Keratinocyte (primary cell): Measurements from ENCODE around the gene FGGY. TPM values are rescaled to one million over a fixed set of nuclear protein-coding genes. Genes with fewer than 3 reads are reported as not detected.
"Not testable (repeated sequence)": the region's sequence is repeated elsewhere in the genome, so short reads cannot be mapped to it uniquely, and the experiment has no call there.

Experiments
- DNase-seq: peaks from one replicate; pipeline ENCODE4 v3.0.0-alpha.2; 2011; ENCODE audit warnings: low read depth, missing footprints, low spot score
- FAIRE-seq: peaks from 2 replicates; lab custom pipeline; 2011; peaks lifted over from hg19 to GRCh38; lab: Jason Lieb, UNC
- H2AFZ ChIP-seq: 2 replicates; pipeline ENCODE4 v1.6.0; 2012; ENCODE audit warnings: low read length, control low read depth, inconsistent platforms; ENCODE audit not compliant: control insufficient read depth
- H3K27ac ChIP-seq: 2 replicates; pipeline ENCODE4 v1.5.1; 2011; ENCODE audit warnings: low read length; ENCODE audit not compliant: control insufficient read depth, insufficient read depth
- H3K27me3 ChIP-seq: 3 replicates; pipeline ENCODE4 v1.6.0; 2011; ENCODE audit warnings: low read length; ENCODE audit not compliant: control insufficient read depth, insufficient read depth; ENCODE audit errors: extremely low read depth
- H3K36me3 ChIP-seq, 2 experiments: 2 replicates in 1 of 2; 3 replicates in 1 of 2; pipeline ENCODE4 v1.5.1; 2011; ENCODE audit warnings: low read length in 2 of 2, mild to moderate bottlenecking in 1 of 2; ENCODE audit not compliant: control insufficient read depth in 2 of 2, insufficient read depth in 2 of 2; ENCODE audit errors: extremely low read depth in 1 of 2
- H3K4me1 ChIP-seq: 3 replicates; pipeline ENCODE4 v1.5.1; 2011; ENCODE audit warnings: low read length; ENCODE audit not compliant: control insufficient read depth, insufficient read depth; ENCODE audit errors: extremely low read depth
- H3K4me2 ChIP-seq: 3 replicates; pipeline ENCODE4 v1.6.0; 2011; ENCODE audit warnings: low read depth, low read length; ENCODE audit not compliant: control insufficient read depth, insufficient read depth; ENCODE audit errors: extremely low read depth
- H3K4me3 ChIP-seq, 3 experiments: fragments of 200-600 bp in 1 of 3; sonication (generic) in 1 of 3; 2 replicates in 2 of 3; 3 replicates in 1 of 3; pipeline ENCODE4 v1.5.1; 2011 to 2016; ENCODE audit warnings: low read length in 3 of 3, mild to moderate bottlenecking in 3 of 3, control low read depth in 2 of 3, inconsistent platforms in 1 of 3, low read depth in 1 of 3, mixed read lengths in 1 of 3, mixed run types in 1 of 3, moderate library complexity in 1 of 3; ENCODE audit not compliant: control insufficient read depth in 2 of 3, insufficient read depth in 2 of 3; ENCODE audit errors: extremely low read depth in 1 of 3
- H3K79me2 ChIP-seq: 2 replicates; pipeline ENCODE4 v1.6.0; 2012; ENCODE audit warnings: low read length; ENCODE audit not compliant: control insufficient read depth, insufficient read depth
- H3K9ac ChIP-seq: 3 replicates; pipeline ENCODE4 v1.6.0; 2011; ENCODE audit warnings: low read length; ENCODE audit not compliant: control insufficient read depth, insufficient read depth; ENCODE audit errors: extremely low read depth
- H3K9me1 ChIP-seq: 3 replicates; pipeline ENCODE4 v1.6.0; 2011; ENCODE audit warnings: low read length; ENCODE audit not compliant: control insufficient read depth, insufficient read depth; ENCODE audit errors: extremely low read depth
- H3K9me3 ChIP-seq: 2 replicates; pipeline ENCODE4 v1.5.1; 2012; ENCODE audit warnings: low read depth, low read length; ENCODE audit not compliant: control insufficient read depth
- H4K20me1 ChIP-seq: 3 replicates; pipeline ENCODE4 v1.6.0; 2011; ENCODE audit warnings: low read length; ENCODE audit not compliant: control insufficient read depth, insufficient read depth; ENCODE audit errors: extremely low read depth
- CTCF ChIP-seq, 3 experiments: IDR thresholded peaks in 1 of 3; conservative IDR thresholded peaks in 1 of 3; optimal IDR thresholded peaks in 1 of 3; 2 replicates in 2 of 3; 3 replicates in 1 of 3; pipeline versions ENCODE3 to v1.5.1; 2011; ENCODE audit warnings: low read length in 3 of 3, mild to moderate bottlenecking in 3 of 3, moderate library complexity in 2 of 3, control low read depth in 1 of 3, inconsistent platforms in 1 of 3; ENCODE audit not compliant: insufficient read depth in 2 of 3; ENCODE audit errors: extremely low read depth in 1 of 3
- EZH2 ChIP-seq: IDR thresholded peaks from one replicate; pipeline ENCODE4 v1.6.1; 2012; ENCODE audit warnings: inconsistent platforms, mild to moderate bottlenecking, low read length, moderate library complexity
- dilution Hi-C: fragments of 300-500 bp; cut with MboI; formaldehyde crosslinking; loops from one replicate; pipeline ENCODE4 v1.7.0; 2020; ENCODE audit warnings: low sequenced_read_pairs; ENCODE audit not compliant: extremely low pct_ligation_motif_present
- polyA plus RNA-seq, 5 experiments: library from polyadenylated mRNA; depleted of rRNA in 3 of 5; stranded (reverse) in 3 of 5; stranded (forward) in 1 of 5; unstranded in 1 of 5; fragments of >200 nt; gene quantifications; 1 replicate in 1 of 5; 2 replicates in 3 of 5; 3 replicates in 1 of 5; pipeline versions ENCODE4 v1.2.1 to v1.2.3, GENCODE V29; 2011 to 2012; ENCODE audit warnings: missing spikeins in 2 of 5, low read depth in 1 of 5, low replicate concordance in 1 of 5

Gene FGGY
- polyA plus RNA-seq, 1 donor (not counting 4 experiments of a cell fraction or from before 2014, with no cell fraction given) = 16.6 TPM

DNA sequence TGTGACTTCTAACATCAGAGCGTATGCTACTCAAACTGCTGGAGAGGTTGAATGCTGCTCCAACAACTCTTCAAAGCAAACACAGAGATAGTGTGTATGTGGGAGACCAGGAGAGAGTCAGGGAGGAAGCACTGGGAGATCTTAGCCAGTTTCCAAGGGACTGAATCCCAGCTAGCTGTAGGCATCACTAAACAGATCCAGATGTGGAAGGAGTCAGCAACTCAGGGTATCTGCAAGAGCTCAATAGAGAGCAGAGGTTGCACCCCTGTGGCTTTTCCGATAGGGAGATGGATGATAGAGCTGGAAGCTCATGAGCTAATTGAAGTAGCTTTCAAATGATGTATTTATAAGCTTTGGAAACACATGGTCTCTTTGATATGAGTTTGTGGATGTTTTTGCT, 349.0 kb downstream of the FGGY start:
- H4K20me1 ChIP-seq = no peaks in the 10 kb centered on the region
- no peaks in the 10 kb centered on the region for H3K9me1 ChIP-seq
- H3K9ac ChIP-seq = no peak overlapping the region
- no peaks in the 10 kb centered on the region for H3K9me3 ChIP-seq
- no peaks in the 10 kb centered on the region for H3K79me2 ChIP-seq
- H3K27me3 ChIP-seq = no peaks in the 10 kb centered on the region
- no peaks in the 10 kb centered on the region for H3K36me3 ChIP-seq
- TF ChIP-seq CTCF (optimal IDR thresholded peaks at IDR 0.05 in 1 of 3, IDR thresholded peaks at IDR 0.05 in 1 of 3, conservative IDR thresholded peaks at IDR 0.05 in 1 of 3; ENCODE audit: extremely low read depth in 1 of 3, insufficient read depth in 2 of 3, low read length in 3 of 3) (no peak), EZH2 (no peak)
- no peak overlapping the region for H3K4me2 ChIP-seq
- H3K27ac ChIP-seq = no peak overlapping the region
- H2AFZ ChIP-seq = no peak overlapping the region
- dilution Hi-C loops = no loop called here
- no peaks in the 10 kb centered on the region for H3K4me1 ChIP-seq
- no peak for FAIRE-seq
- DNase-seq = no peak
- no peak overlapping the region for H3K4me3 ChIP-seq

DNA sequence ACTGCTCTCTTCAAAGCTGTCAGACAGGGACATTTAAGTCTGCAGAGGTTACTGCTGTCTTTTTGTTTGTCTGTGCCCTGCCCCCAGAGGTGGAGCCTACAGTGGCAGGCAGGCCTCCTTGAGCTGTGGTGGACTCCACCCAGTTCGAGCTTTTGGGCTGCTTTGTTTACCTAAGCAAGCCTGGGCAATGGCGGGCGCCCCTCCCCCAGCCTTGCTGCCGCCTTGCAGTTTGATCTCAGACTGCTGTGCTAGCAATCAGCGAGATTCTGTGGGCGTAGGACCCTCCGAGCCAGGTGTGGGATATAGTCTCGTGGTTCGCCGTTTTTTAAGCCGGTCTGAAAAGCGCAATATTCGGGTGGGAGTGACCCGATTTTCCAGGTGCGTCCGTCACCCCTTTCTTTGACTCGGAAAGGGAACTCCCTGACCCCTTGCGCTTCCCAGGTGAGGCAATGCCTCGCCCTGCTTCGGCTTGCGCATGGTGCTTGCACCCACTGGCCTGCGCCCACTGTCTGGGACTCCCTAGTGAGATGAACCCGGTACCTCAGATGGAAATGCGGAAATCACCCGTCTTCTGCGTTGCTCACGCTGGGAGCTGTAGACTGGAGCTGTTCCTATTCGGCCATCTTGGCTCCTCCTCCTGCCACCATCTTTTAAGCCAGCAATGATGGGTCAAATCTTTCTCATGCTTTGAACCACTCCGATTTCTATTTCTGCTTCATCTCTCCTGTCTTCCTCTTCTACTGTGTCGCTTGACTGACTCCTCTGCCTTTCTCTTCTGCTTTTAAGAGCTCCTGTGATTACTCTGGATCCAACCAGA, 356.5 kb downstream of the FGGY start:
- H2AFZ ChIP-seq, H3K79me2 ChIP-seq, H3K27ac ChIP-seq, H4K20me1 ChIP-seq, FAIRE-seq, H3K9me1 ChIP-seq, H3K4me2 ChIP-seq, H3K4me3 ChIP-seq, H3K36me3 ChIP-seq, DNase-seq, dilution Hi-C loops, H3K9ac ChIP-seq, H3K4me1 ChIP-seq, H3K9me3 ChIP-seq, H3K27me3 ChIP-seq: not testable (repeated sequence)
